Thymus (tissue), 11 donors: Measurements from ENCODE around the gene ANXA5. TPM values are rescaled to one million over a fixed set of nuclear protein-coding genes. Genes with fewer than 3 reads are reported as not detected.
"Not testable (repeated sequence)": the region's sequence is repeated elsewhere in the genome, so short reads cannot be mapped to it uniquely, and the experiment has no call there.

ENCODE experiments used
- DNase-seq, 9 donors: peaks; one replicate each; pipeline ENCODE4 v3.0.0-alpha.2; 2013; ENCODE audit warnings: low spot score in 9 of 9, low read depth in 6 of 9, missing footprints in 1 of 9
- H3K27ac ChIP-seq, 2 donors: one replicate each; pipeline ENCODE4 v1.5.1; 2013; ENCODE audit warnings: control low read depth in 1 of 2, low read depth in 1 of 2, low read length in 1 of 2, mild to moderate bottlenecking in 1 of 2, moderate library complexity in 1 of 2
- H3K27me3 ChIP-seq, 2 donors: one replicate each; pipeline ENCODE4 v1.5.1; 2013; ENCODE audit warnings: low read length in 1 of 2; ENCODE audit not compliant: control insufficient read depth in 2 of 2, insufficient read depth in 1 of 2
- H3K36me3 ChIP-seq, 2 donors: one replicate each; pipeline ENCODE4 v1.5.1; 2013; ENCODE audit warnings: low read length in 1 of 2, mild to moderate bottlenecking in 1 of 2, moderate library complexity in 1 of 2; ENCODE audit not compliant: control insufficient read depth in 2 of 2, insufficient read depth in 2 of 2
- H3K4me1 ChIP-seq, 2 donors: one replicate each; pipeline ENCODE4 v1.5.1; 2013; ENCODE audit warnings: low read length in 2 of 2; ENCODE audit not compliant: control insufficient read depth in 2 of 2, insufficient read depth in 2 of 2
- H3K4me3 ChIP-seq, 2 donors: one replicate each; pipeline ENCODE4 v1.5.1; 2013; ENCODE audit warnings: low read length in 2 of 2, control low read depth in 1 of 2, mild to moderate bottlenecking in 1 of 2
- H3K9me3 ChIP-seq, 2 donors: one replicate each; pipeline ENCODE4 v1.5.1; 2013; ENCODE audit warnings: low read length in 1 of 2, mild to moderate bottlenecking in 1 of 2; ENCODE audit not compliant: control insufficient read depth in 2 of 2, insufficient read depth in 1 of 2
- WGBS: extraction: QIAGEN DNeasy Blood & Tissue Kit; methylation state at CpG from one replicate; pipeline ENCODE4 v1.1.7; 2013; 5-methylcytosine and 5-hydroxymethylcytosine counted together
- polyA plus RNA-seq: library from polyadenylated mRNA; stranded (reverse); fragments of 200-250 nt; gene quantifications from one replicate; pipeline ENCODE4 v1.2.3, GENCODE V29; 2013
- total RNA-seq: library from RNA; stranded (reverse); fragments of 120-200 nt; gene quantifications from one replicate; pipeline ENCODE4 v1.2.4, GENCODE V29; 2013
- donor health status: healthy.

Gene ANXA5
- total and polyA plus RNA-seq, 2 donors: 88.2 to 193 TPM

DNA sequence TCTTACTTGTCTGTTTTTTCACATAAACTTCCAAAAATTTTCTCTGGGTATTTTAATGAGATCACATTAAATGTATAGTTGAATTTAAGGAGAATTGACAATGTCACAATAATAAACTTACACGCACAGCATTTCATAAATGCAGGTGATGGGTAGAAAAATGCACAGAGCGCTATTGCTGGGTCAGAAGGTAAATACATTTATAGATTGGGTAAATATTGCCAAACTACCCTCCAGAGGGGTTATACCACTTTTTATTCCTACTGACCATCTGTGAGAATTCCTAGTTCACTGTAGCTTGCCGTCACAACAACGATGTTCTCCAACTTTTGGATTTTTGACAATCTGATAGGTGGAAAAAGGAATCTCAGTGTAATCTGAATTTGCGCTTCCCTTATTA, 34.6 kb downstream of the ANXA5 start:
- H3K9me3 ChIP-seq: no peaks in the 10 kb centered on the region
- H3K36me3 ChIP-seq: no peaks in the 10 kb centered on the region
- WGBS: 90% methylated on average over 5 of the region's 5 CpGs
- no peak overlapping the region for H3K4me3 ChIP-seq
- H3K4me1 ChIP-seq: no peaks in the 10 kb centered on the region
- DNase-seq: no peak
- no peak overlapping the region for H3K27ac ChIP-seq
- no peaks in the 10 kb centered on the region for H3K27me3 ChIP-seq

DNA sequence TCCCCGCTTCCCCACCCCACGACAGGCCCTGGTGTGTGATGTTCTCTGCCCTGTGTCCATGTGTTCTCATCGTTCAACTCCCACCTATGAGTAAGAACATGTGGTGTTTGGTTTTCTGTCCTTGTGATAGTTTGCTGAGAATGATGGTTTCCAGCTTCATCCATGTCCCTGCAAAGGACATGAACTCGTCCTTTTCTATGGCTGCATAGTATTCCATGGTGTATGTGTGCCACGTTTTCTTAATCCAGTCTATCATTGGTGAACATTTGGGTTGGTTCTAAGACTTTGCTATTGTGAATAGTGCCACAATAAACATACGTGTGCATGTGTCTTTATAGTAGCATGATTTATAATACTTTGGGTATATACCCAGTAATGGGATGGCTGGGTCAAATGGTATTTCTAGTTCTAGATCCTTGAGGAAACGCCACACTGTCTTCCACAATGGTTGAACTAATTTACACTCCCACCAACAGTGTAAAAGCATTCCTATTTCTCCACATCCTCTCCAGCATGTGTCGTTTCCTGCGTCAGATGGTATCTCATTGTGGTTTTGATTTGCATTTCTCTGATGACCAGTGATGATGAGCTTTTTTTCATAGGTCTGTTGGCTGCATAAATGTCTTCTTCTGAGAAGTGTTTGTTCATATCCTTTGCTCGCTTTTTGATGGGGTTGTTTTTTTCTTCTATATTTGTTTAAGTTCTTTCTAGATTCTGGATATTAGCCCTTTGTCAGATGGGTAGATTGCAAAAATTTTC, 36.4 kb downstream of the ANXA5 start:
- H3K36me3 ChIP-seq, H3K9me3 ChIP-seq, DNase-seq, H3K27ac ChIP-seq, H3K27me3 ChIP-seq, H3K4me1 ChIP-seq, H3K4me3 ChIP-seq: not testable (repeated sequence)
- WGBS: 79% methylated on average over 10 of the region's 10 CpGs

DNA sequence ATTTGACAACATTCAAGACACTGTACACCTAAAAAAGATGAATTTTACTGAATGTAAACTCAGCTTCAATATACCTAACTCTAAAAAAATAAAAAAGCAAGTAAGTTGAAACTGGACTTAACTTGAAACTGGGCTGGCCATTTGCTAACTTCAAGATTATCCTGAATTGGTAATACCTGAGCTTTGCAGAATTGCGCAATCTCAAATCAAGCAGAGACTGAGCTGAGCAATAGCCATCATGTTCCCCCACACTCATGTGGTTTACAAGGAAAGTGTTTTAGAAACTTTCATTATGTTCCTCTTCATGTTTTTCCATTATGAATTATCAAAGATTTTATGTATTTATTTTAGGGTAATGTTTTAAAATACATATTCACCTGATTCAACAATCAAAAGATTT, 38.7 kb downstream of the ANXA5 start:
- no peak overlapping the region for H3K27ac ChIP-seq
- no peaks in the 10 kb centered on the region for H3K4me1 ChIP-seq
- H3K27me3 ChIP-seq: no peaks in the 10 kb centered on the region
- no peak for DNase-seq
- H3K36me3 ChIP-seq: no peaks in the 10 kb centered on the region
- 99% methylated on average over 1 of the region's 1 CpG for WGBS
- H3K9me3 ChIP-seq: no peaks in the 10 kb centered on the region
- no peak overlapping the region for H3K4me3 ChIP-seq

DNA sequence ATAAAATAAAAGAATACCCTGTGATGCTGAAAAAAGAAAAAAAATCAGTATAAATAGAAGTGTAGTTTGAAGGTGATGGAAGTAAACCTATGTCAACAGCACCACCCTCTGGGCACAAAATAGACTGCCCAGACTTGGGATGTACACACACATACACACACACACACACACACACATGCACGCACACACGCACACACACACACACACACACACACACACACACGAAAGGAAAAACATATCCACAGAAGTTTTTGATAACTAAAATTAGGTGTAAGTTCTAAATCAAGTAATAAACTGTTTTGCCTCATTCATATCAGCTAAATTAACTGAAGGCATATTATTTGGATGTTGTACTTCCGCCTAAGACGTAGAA, 40.5 kb downstream of the ANXA5 start:
- no peaks in the 10 kb centered on the region for H3K36me3 ChIP-seq
- no peaks in the 10 kb centered on the region for H3K27me3 ChIP-seq
- WGBS: 48% methylated on average over 5 of the region's 5 CpGs
- H3K4me1 ChIP-seq: no peaks in the 10 kb centered on the region
- DNase-seq: peak in 2 of 9 donors; percentile 8 to 16
- H3K9me3 ChIP-seq: no peaks in the 10 kb centered on the region
- H3K4me3 ChIP-seq: no peak overlapping the region
- H3K27ac ChIP-seq: no peak overlapping the region

DNA sequence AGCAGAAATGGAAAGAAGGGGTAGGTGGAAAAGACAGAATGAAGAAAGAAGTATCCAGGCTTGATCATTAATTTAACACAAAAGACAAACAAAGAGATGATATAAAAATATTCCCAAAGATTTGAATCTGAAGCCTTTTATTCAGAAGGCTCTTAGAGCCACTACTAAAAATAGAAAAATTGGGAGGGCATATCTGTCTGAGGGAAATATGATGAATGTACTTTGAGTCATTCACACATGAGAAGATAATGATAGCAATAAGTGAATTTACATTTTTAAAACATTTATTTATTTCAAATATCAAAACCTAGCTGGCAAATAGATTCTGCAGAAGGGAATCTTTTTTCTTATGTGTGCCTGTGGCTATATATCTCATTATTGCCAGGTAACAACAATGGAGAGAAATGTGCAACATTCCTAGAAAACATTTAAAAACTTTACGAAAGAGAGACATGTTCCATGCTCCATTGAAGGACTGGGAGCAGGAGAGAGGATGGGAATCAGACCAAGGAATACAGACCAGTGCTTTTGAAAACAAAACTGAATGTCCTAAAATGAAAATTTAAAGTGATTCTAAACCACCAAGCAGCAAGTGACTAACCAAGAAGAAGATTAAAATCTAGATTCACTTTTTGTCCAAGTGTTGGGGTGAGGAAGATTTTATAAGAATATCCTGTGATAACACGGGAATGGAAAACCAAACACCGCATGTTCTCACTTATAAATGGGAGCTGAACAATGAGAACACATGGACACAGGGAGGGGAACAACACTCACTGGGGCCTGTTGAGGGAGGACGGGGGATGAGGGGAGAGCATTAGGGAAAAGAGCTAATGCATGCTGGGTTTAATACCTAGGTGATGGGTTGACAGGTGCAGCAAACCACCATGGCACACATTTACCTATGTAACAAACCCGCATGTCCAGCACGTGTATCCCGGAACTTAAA, 41.2 kb downstream of the ANXA5 start:
- Histone ChIP-seq H3K4me3 (no peak overlapping the region), H3K4me1 (no peaks in the 10 kb centered on the region), H3K27me3 (no peaks in the 10 kb centered on the region), H3K27ac (no peak overlapping the region), H3K9me3 (no peaks in the 10 kb centered on the region), H3K36me3 (no peaks in the 10 kb centered on the region)
- 83% methylated on average over 7 of the region's 7 CpGs for WGBS
- DNase-seq: no peak

DNA sequence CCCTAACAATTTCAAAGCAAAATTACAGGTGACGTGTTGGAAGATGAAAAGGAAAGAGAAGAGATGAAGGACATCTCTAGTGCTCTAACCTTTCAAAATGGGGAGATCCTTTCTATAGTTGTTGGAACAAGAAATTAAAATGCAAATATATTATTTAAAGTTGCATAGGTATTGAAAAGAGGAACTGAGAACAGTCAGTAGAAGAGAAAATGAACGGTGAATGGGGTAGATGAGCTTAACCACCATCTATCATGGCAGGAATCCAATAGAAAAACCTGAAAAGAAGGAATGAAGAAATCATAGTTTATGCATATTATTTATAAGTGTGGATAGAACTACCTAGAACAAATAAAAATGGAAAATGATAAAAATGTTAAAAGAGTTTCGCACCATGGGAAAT, 42.0 kb downstream of the ANXA5 start:
- Histone ChIP-seq H3K36me3 (no peaks in the 10 kb centered on the region), H3K4me3 (no peak overlapping the region), H3K9me3 (no peaks in the 10 kb centered on the region), H3K4me1 (no peaks in the 10 kb centered on the region), H3K27me3 (no peaks in the 10 kb centered on the region), H3K27ac (no peak overlapping the region)
- no peak for DNase-seq
- 70% methylated on average over 3 of the region's 3 CpGs for WGBS

DNA sequence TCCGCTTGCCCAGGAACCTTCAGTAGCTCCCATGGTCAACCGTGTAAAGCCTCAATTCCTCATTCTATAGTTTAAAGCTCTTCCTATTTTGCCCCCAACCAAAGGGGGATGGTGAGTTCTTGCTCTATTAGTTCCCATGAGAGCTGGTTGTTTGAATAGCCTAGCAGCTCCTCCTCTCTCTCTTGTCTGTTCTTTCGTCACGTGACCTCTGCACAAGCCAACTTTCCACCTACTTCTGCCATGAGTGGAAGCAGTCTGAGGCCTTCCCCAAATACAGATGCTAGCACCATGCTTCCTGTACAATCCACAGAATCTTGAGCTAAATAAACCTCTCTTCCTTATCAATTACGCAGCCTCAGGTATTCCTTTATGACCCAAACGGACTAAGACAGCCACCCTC, 42.8 kb downstream of the ANXA5 start:
- H3K4me3 ChIP-seq: no peak overlapping the region
- no peak for DNase-seq
- H3K4me1 ChIP-seq: no peaks in the 10 kb centered on the region
- no peaks in the 10 kb centered on the region for H3K27me3 ChIP-seq
- 88% methylated on average over 6 of the region's 6 CpGs for WGBS
- H3K27ac ChIP-seq: no peak overlapping the region
- no peaks in the 10 kb centered on the region for H3K9me3 ChIP-seq
- no peaks in the 10 kb centered on the region for H3K36me3 ChIP-seq

DNA sequence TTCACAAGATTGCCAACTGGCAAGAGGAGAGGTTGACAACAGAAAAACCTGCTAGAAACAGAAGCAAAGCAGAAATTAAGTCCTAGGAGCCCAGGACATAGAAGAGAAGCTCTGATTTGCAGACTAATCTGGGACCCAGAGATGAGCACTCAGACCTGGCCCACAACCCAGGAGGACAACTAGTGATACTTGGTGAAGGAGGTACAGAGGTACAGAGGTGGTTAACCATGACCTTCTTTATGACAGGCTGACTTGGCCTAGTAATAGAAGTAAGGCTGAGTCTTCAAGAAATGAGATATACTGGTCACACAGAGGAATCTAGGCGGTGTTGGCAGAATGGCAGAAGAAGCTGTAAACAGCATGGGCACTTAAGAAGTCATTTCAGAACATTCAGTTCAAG, 43.6 kb downstream of the ANXA5 start:
- no peak overlapping the region for H3K4me3 ChIP-seq
- H3K4me1 ChIP-seq: no peaks in the 10 kb centered on the region
- no peak overlapping the region for H3K27ac ChIP-seq
- DNase-seq: no peak
- no peaks in the 10 kb centered on the region for H3K36me3 ChIP-seq
- WGBS: 97% methylated on average over 1 of the region's 1 CpG
- no peaks in the 10 kb centered on the region for H3K27me3 ChIP-seq
- no peaks in the 10 kb centered on the region for H3K9me3 ChIP-seq

DNA sequence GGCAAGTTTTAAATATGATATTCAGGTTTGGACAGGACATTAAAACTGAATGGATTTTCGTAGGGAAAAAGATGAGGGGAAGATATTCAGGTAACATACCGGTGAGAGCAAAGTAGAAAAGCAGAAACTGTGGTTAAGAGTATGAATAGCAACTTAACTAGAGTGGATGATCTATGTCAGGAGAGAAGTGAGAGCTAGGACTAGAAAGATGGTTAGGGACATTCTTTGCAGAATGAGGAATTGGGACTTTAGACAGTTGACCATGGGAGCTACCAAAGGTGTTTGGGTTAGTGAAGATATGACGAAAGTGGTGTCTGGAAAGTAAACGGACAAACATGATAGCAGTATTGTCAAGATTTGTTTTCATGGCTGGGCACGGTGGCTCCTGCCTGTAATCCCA, 45.2 kb downstream of the ANXA5 start:
- Histone ChIP-seq H3K4me1 (no peaks in the 10 kb centered on the region), H3K4me3 (no peak overlapping the region), H3K9me3 (no peaks in the 10 kb centered on the region), H3K36me3 (no peaks in the 10 kb centered on the region), H3K27me3 (no peaks in the 10 kb centered on the region), H3K27ac (no peak overlapping the region)
- no peak for DNase-seq
- 48% methylated on average over 5 of the region's 5 CpGs for WGBS
